Liver (tissue), 9 donors: ENCODE data around the gene CPZ. TPM values are rescaled to one million over a fixed set of nuclear protein-coding genes. Genes with fewer than 3 reads are reported as not detected.

Experiments
- DNase-seq: peaks from one replicate; pipeline ENCODE4 v3.0.0-alpha.2; 2017; ENCODE audit warnings: low spot score
- H3K27ac ChIP-seq, 2 donors: one replicate each; pipeline ENCODE4 v1.7.0; 2013; ENCODE audit warnings: inconsistent platforms in 2 of 2, low read length in 2 of 2, control low read depth in 1 of 2, low read depth in 1 of 2, mild to moderate bottlenecking in 1 of 2
- H3K27me3 ChIP-seq, 4 donors: one replicate each; pipeline versions ENCODE4 v1.6.1 to v1.7.0; 2013; ENCODE audit warnings: low read length in 3 of 4, inconsistent platforms in 1 of 4, mild to moderate bottlenecking in 1 of 4, moderate library complexity in 1 of 4; ENCODE audit not compliant: control insufficient read depth in 4 of 4, insufficient read depth in 4 of 4
- H3K36me3 ChIP-seq, 4 donors: one replicate each; pipeline versions ENCODE4 v1.6.1 to v1.7.0; 2013; ENCODE audit warnings: low read length in 3 of 4, mild to moderate bottlenecking in 3 of 4, low read depth in 1 of 4, moderate library complexity in 1 of 4; ENCODE audit not compliant: control insufficient read depth in 4 of 4, insufficient read depth in 3 of 4
- H3K4me1 ChIP-seq, 4 donors: one replicate each; pipeline versions ENCODE4 v1.6.1 to v1.7.0; 2013; ENCODE audit warnings: low read length in 3 of 4, mild to moderate bottlenecking in 3 of 4, moderate library complexity in 1 of 4; ENCODE audit not compliant: control insufficient read depth in 4 of 4, insufficient read depth in 4 of 4
- H3K4me3 ChIP-seq, 3 donors: one replicate each; pipeline versions ENCODE4 v1.6.1 to v1.7.0; 2013; ENCODE audit warnings: low read length in 3 of 3, control low read depth in 1 of 3, low read depth in 1 of 3, mild to moderate bottlenecking in 1 of 3
- H3K9ac ChIP-seq, 2 donors: one replicate each; pipeline ENCODE4 v1.7.0; 2013; ENCODE audit warnings: low read length in 2 of 2, mild to moderate bottlenecking in 2 of 2, moderate library complexity in 2 of 2, control low read depth in 1 of 2, low read depth in 1 of 2
- H3K9me3 ChIP-seq, 4 donors: one replicate each; pipeline versions ENCODE4 v1.6.1 to v1.7.0; 2013; ENCODE audit warnings: low read length in 3 of 4; ENCODE audit not compliant: control insufficient read depth in 4 of 4
- EGR1 ChIP-seq, 2 donors: IDR thresholded peaks; 2 replicates each; pipeline ENCODE4 v1.6.1; 2016 to 2018; ENCODE audit warnings: antibody characterized with exemption in 2 of 2, low read depth in 2 of 2
- FOXA1 ChIP-seq: IDR thresholded peaks from 2 replicates; pipeline ENCODE4 v1.6.1; 2016; ENCODE audit warnings: antibody characterized with exemption
- FOXA2 ChIP-seq: IDR thresholded peaks from 2 replicates; pipeline ENCODE4 v1.6.1; 2016; ENCODE audit warnings: antibody characterized with exemption
- HNF4A ChIP-seq, 2 donors: conservative IDR thresholded peaks; 2 replicates each; pipeline ENCODE4 v1.6.1; 2016; ENCODE audit warnings: antibody characterized with exemption in 2 of 2, mild to moderate bottlenecking in 2 of 2
- HNF4G ChIP-seq: IDR thresholded peaks from 2 replicates; pipeline ENCODE4 v1.6.1; 2016; ENCODE audit warnings: antibody characterized with exemption
- NR2F2 ChIP-seq: IDR thresholded peaks from 2 replicates; pipeline ENCODE4 v1.6.1; 2016; ENCODE audit warnings: antibody characterized with exemption
- RXRA ChIP-seq, 2 donors: IDR thresholded peaks; 2 replicates each; pipeline ENCODE4 v1.6.1; 2017 to 2018; ENCODE audit warnings: antibody characterized with exemption in 2 of 2, mild to moderate bottlenecking in 1 of 2
- SP1 ChIP-seq: IDR thresholded peaks from 2 replicates; pipeline ENCODE4 v1.6.1; 2018; ENCODE audit warnings: antibody characterized with exemption, mild to moderate bottlenecking
- TAF1 ChIP-seq: conservative IDR thresholded peaks from 2 replicates; pipeline ENCODE4 v1.6.1; 2016; ENCODE audit warnings: antibody characterized with exemption, mild to moderate bottlenecking
- WGBS: extraction: QIAGEN DNeasy Blood & Tissue Kit; methylation state at CpG from one replicate; pipeline ENCODE4 v1.1.7; 2013; 5-methylcytosine and 5-hydroxymethylcytosine counted together
- polyA plus RNA-seq, 2 donors: library from polyadenylated mRNA; stranded (reverse) in 1 of 2; unstranded in 1 of 2; fragments of 200-250 nt in 1 of 2; fragments of >200 nt in 1 of 2; fragmentation: Nextera tagmentation in 1 of 2; extraction: Ambion mirVana in 1 of 2; gene quantifications; one replicate each; pipeline versions ENCODE4 v1.2.1 to v1.2.3, GENCODE V29; 2013 to 2015
- total RNA-seq, 2 donors: library from RNA; depleted of rRNA; stranded (reverse); fragments of >200 nt; gene quantifications; one replicate each; pipeline ENCODE4 v1.2.3, GENCODE V29; 2014
- TF ChIP-seq, protein P1 (sequence below): IDR thresholded peaks from 2 replicates; pipeline ENCODE4 v1.6.1; 2016; ENCODE audit warnings: antibody characterized with exemption
- TF ChIP-seq, protein P2 (sequence below): IDR thresholded peaks from 2 replicates; pipeline ENCODE4 v1.6.1; 2016; ENCODE audit warnings: antibody characterized with exemption, mild to moderate bottlenecking
- TF ChIP-seq, protein P3 (sequence below): IDR thresholded peaks from 2 replicates; pipeline ENCODE4 v1.6.1; 2016; ENCODE audit warnings: antibody characterized with exemption
- TF ChIP-seq, protein P4 (sequence below): fragments of 150-350 bp; IDR thresholded peaks from 2 replicates; pipeline ENCODE4 v1.5.1; 2017; ENCODE audit warnings: improper control_type of control experiment, low read depth, low read length; ENCODE audit not compliant: missing input control
- donor health status: healthy.
- donor health status: healthy.
- donor health status: healthy.
- donor health status: healthy.
- donor health status: healthy.

CPZ gene
- total and polyA plus RNA-seq, 4 donors: 0.51 to 1.8 (median 1.4) TPM

DNA sequence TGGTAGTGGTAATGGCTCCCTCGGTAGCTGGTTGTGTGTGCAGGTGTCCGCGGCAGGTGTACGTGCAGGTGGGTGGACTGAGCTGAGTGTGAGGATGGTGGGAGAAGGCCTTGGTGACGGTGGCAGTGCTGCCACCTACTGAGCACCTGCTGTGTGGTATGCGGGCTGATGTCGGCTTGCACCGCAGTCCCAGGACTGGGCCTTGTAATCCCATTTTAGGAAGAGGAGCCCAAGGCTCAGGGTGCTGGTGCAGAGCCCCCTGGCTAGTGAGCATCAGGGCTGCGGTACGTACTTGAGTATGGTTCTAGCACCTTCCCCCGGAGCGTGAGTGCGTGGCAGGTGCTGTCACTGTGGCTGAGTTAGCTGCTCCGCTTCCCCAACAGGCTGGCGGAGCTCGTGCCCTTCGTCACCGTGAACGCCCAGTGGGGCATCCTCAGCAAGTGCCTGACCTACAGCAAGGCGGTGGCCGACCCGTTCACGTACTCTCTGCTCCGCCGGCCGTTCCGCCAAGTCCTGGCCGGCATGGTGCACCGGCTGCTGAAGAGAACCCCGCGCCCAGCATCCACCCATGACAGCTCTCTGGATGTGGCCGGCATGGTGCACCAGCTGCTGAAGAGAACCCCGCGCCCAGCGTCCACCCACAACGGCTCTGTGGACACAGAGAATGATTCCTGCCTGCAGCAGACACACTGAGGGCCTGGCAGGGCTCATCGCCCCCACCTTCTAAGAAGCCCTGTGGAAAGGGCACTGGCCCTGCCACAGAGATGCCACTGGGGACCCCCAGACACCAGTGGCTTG lies 5.7 kb upstream of the CPZ start:
- TF ChIP-seq, protein P1, sequence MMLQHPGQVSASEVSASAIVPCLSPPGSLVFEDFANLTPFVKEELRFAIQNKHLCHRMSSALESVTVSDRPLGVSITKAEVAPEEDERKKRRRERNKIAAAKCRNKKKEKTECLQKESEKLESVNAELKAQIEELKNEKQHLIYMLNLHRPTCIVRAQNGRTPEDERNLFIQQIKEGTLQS: no peak
- TF ChIP-seq HNF4G (no peak), HNF4A (conservative IDR thresholded peaks at IDR 0.05) (no peak), NR2F2 (no peak)
- TF ChIP-seq, protein P2, sequence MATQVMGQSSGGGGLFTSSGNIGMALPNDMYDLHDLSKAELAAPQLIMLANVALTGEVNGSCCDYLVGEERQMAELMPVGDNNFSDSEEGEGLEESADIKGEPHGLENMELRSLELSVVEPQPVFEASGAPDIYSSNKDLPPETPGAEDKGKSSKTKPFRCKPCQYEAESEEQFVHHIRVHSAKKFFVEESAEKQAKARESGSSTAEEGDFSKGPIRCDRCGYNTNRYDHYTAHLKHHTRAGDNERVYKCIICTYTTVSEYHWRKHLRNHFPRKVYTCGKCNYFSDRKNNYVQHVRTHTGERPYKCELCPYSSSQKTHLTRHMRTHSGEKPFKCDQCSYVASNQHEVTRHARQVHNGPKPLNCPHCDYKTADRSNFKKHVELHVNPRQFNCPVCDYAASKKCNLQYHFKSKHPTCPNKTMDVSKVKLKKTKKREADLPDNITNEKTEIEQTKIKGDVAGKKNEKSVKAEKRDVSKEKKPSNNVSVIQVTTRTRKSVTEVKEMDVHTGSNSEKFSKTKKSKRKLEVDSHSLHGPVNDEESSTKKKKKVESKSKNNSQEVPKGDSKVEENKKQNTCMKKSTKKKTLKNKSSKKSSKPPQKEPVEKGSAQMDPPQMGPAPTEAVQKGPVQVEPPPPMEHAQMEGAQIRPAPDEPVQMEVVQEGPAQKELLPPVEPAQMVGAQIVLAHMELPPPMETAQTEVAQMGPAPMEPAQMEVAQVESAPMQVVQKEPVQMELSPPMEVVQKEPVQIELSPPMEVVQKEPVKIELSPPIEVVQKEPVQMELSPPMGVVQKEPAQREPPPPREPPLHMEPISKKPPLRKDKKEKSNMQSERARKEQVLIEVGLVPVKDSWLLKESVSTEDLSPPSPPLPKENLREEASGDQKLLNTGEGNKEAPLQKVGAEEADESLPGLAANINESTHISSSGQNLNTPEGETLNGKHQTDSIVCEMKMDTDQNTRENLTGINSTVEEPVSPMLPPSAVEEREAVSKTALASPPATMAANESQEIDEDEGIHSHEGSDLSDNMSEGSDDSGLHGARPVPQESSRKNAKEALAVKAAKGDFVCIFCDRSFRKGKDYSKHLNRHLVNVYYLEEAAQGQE: no peak
- H3K27me3 ChIP-seq: peaks cover 0 to 6% (median 2%) of the 10 kb centered on the region in 4 donors
- no peak overlapping the region for H3K27ac ChIP-seq
- no peaks in the 10 kb centered on the region for H3K4me1 ChIP-seq
- no peaks in the 10 kb centered on the region for H3K9me3 ChIP-seq
- no peak overlapping the region for H3K9ac ChIP-seq
- DNase-seq: no peak
- WGBS: 72% methylated on average over 37 of the region's 37 CpGs
- no peaks in the 10 kb centered on the region for H3K36me3 ChIP-seq
- H3K4me3 ChIP-seq: no peak overlapping the region

DNA sequence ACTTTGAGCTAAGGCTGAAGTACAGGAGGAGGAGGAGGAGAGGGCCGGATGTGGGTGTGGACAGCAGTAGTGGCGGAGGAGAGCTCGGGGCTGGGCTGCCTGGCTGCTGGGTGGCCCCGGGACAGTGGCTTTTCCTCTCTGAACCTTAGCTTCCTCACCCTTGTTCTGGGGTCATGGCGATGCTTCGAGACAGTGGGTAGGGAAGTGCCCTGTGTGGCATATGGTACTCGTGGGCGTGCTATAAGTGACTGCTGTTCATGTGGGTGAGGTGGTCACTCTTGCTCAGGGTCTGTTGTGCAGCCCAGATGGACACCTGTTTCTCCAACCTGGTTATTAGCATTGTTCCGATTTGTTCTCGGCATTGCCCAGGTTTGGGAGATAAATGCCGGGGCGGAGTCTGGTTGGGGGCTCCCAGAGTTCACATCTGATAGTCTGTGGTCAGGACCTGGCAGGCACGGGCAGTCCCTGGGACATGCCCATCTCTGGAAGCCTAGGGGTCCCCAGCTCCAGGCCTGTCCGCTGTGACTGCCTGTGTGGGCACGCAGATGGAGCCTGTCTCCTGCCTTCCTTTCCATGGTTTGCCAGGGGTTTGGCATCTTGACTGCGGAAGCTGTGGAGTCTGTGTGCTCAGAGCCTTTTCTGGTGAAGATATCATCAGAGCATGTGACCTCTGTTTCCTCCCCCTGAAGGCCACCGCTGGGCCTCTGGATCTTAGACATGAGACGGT lies 4.9 kb upstream of the CPZ start:
- TF ChIP-seq, protein P1: no peak
- no peak for TF ChIP-seq FOXA1
- TF ChIP-seq HNF4G: no peak
- no peak for TF ChIP-seq RXRA (IDR thresholded peaks at IDR 0.05)
- TF ChIP-seq, protein P2: no peak
- TF ChIP-seq TAF1: no peak
- TF ChIP-seq, protein P3, sequence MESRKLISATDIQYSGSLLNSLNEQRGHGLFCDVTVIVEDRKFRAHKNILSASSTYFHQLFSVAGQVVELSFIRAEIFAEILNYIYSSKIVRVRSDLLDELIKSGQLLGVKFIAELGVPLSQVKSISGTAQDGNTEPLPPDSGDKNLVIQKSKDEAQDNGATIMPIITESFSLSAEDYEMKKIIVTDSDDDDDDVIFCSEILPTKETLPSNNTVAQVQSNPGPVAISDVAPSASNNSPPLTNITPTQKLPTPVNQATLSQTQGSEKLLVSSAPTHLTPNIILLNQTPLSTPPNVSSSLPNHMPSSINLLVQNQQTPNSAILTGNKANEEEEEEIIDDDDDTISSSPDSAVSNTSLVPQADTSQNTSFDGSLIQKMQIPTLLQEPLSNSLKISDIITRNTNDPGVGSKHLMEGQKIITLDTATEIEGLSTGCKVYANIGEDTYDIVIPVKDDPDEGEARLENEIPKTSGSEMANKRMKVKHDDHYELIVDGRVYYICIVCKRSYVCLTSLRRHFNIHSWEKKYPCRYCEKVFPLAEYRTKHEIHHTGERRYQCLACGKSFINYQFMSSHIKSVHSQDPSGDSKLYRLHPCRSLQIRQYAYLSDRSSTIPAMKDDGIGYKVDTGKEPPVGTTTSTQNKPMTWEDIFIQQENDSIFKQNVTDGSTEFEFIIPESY: no peak
- TF ChIP-seq EGR1 (IDR thresholded peaks at IDR 0.05; ENCODE audit: low read depth in 2 of 2): no peak
- TF ChIP-seq FOXA2: no peak
- no peak for TF ChIP-seq SP1
- TF ChIP-seq, protein P4, sequence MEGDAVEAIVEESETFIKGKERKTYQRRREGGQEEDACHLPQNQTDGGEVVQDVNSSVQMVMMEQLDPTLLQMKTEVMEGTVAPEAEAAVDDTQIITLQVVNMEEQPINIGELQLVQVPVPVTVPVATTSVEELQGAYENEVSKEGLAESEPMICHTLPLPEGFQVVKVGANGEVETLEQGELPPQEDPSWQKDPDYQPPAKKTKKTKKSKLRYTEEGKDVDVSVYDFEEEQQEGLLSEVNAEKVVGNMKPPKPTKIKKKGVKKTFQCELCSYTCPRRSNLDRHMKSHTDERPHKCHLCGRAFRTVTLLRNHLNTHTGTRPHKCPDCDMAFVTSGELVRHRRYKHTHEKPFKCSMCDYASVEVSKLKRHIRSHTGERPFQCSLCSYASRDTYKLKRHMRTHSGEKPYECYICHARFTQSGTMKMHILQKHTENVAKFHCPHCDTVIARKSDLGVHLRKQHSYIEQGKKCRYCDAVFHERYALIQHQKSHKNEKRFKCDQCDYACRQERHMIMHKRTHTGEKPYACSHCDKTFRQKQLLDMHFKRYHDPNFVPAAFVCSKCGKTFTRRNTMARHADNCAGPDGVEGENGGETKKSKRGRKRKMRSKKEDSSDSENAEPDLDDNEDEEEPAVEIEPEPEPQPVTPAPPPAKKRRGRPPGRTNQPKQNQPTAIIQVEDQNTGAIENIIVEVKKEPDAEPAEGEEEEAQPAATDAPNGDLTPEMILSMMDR: no peak
- Histone ChIP-seq H3K9me3 (no peaks in the 10 kb centered on the region), H3K36me3 (no peaks in the 10 kb centered on the region), H3K9ac (no peak overlapping the region), H3K27me3 (peaks cover under 1 to 6% (median 4%) of the 10 kb centered on the region in 4 donors), H3K4me1 (no peaks in the 10 kb centered on the region), H3K27ac (no peak overlapping the region), H3K4me3 (no peak overlapping the region)
- DNase-seq: no peak
- 75% methylated on average over 18 of the region's 18 CpGs for WGBS
